Measurements from ENCODE around the gene JOSD1. TPM values are rescaled to one million over a fixed set of nuclear protein-coding genes. Genes with fewer than 3 reads are reported as not detected.
A peak's percentile ranks its signal among the peaks of the same experiment; 100 is the strongest.

JOSD1 gene
- total RNA-seq, 2 donors from 2014 or later = 70.0 to 79.0 TPM

DNA sequence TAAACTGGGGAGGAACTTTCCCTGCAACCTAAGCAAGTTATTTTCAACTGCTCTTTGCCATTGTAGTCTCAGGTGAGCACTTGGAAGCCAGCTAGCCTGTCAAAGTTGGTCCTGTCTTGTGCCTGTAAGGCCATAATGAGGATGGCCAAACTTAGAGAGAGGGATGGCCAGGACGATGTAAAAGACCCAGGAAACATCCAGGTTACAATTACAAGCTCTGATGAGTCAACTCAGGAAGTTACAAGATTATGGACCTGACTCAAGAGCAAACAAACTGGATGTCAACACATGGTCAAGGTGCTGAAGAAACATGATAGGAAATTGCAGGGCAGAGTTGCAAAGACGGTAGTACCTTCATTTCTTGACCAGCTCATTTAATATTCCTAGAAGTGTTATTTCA lies 6.6 kb upstream of the JOSD1 start:
- Mint-ChIP-seq H3K36me3 (peaks cover 23 to 41% of the 10 kb centered on the region in 2 donors), H3K27ac (peak overlapping the region; percentile 46 to 93), H3K9me3 (no peaks in the 10 kb centered on the region)
- no peak for ATAC-seq
- DNase-seq (ENCODE audit: low spot score in 2 of 2) = no peak

DNA sequence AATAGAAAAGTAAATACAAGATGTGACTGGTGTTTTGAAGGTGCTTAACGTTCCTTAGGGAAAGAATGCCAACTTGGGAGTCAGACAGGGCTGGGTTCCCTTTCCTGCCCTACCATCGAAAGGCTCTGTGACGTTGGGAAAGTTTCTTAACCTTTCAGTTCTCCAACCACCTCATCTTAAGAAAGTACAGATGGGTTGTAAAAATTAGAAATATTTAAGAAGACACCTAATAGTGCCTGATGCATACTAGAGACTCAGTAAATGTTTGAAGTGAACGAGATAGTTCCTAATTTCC lies 6.1 kb upstream of the JOSD1 start:
- DNase-seq (ENCODE audit: low spot score in 2 of 2) (no peak), ATAC-seq (no peak)
- Mint-ChIP-seq H3K27ac (peak overlapping the region; percentile 93 to 95), H3K36me3 (peaks cover 23 to 41% of the 10 kb centered on the region in 2 donors), H3K9me3 (no peaks in the 10 kb centered on the region)

DNA sequence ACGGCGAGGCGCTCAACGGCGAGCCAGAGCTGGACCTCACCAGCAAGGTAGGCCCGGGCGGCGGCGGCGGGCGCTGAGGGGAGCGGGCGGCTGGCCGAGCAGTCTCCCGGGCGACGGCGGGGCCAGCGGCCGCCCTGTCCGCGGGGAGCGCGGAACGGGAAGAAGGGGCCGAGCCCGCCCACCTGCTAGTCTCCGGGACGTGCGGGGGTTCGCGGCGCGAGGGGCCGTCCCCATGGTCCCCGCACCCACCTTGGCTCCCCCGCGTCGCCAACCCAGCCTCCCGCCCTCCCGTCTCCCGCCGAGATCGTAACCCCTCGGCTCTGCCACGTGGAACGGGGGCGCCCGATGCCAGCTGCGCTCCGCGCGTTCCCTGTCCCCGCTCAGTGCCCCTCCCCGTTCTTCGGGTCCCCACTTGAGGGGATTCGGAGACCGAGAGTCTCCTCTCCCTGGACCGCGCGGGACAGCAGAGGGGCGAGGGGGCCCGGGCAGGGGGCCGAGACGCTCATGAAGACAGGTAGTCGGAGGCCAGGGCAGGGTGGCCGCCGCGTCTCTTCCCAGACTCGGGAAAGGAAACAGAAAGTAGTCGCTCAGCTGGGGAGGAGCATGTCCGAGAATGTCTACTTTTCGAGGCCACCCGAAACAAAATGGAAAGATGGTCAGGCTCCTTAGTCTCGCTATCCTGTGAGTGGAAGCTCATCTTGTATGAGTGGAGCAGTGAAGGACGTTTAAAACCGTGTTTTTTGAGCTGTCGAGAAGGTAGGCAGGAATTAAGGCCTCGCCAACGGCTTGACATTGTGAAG lies 5.6 kb upstream of the JOSD1 start:
- H3K27ac Mint-ChIP-seq = peak overlapping the region; percentile 93 to 95
- ATAC-seq (no peak), DNase-seq (ENCODE audit: low spot score in 2 of 2) (peak; percentile 29 to 68)
- no peaks in the 10 kb centered on the region for H3K9me3 Mint-ChIP-seq
- peaks cover 23 to 39% of the 10 kb centered on the region in 2 donors for H3K36me3 Mint-ChIP-seq

DNA sequence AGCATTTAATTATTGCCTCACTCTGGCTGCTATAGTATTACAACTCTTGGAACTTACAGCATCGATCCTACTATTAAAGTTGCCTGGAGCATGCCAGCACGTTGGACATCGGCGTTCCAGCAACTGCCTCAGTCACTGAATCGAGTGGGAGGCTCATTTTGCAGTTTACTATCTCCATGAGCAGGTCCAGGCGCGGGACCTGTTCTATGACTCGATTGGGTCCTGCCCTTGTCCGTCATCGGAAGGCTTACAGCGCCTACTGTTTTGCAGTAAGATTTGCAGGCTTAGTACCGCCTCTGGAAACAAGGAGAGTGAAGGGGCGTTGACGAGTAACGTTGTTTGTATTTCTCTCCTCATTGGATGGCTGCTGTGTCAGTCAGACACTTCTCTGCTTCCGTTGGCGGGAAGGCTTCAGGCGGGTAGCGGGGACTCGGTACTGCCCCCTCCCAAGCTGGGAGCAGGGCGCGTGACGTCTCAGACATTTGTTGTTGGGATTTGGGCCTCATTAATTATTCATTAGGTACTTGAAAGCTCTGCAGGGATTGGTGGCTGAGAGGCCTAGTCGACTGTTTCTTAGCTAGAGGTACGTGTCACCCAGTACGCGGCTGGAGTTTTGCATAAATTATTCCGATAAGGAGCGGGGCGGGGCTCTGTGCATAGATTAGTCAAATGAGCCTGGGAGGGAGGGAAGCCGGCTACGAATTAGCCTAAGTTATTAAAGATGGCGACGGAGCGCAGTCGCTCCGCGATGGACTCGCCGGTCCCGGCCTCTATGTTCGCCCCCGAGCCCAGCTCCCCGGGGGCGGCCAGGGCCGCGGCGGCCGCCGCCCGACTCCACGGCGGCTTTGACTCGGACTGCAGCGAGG lies 4.7 kb upstream of the JOSD1 start, which contains the start of gene GTPBP1:
GTPBP1 (plus strand) TSS at position 710 of the 866 bp plus-strand sequence; CDS start at position 722, 12 bp downstream.
- Mint-ChIP-seq H3K9me3 (no peaks in the 10 kb centered on the region), H3K27ac (peak within 1 kb of the TSS; percentile 93 to 97), H3K36me3 (peaks cover 23 to 30% of the 10 kb centered on the region in 2 donors)
- peak; percentile 82 to 87 for ATAC-seq
- peak; percentile 96 to 98 for DNase-seq (ENCODE audit: low spot score in 2 of 2)

DNA sequence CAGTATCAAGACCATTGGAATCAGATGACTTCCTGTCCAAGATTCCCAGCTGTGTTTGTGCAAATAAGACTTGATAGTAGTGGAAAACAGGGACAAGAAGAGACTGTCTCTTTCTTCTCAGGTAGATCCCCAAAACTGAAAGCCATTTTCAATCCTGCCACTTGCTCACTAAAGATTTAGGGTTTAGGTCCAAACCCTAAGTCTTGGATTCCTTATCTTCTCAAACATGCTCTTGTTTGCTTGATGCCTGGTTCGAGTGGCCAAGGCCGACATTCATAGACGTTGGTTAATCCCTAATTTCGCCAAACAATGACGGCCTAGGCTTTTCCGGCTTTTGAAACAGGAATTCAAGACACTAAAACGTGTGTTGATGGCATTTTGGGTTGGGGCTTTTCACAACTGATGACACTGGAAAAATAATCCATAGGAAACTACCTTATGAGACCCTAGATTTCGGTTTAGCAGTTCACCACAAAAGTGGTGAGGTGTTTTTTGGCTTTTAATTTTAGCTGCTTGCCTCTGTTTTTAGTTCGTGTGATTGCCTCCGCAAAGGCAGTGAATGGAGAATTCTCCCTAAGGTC lies 4.0 kb upstream of the JOSD1 start:
- Mint-ChIP-seq H3K36me3 (peaks cover 31 to 32% of the 10 kb centered on the region in 2 donors), H3K9me3 (no peaks in the 10 kb centered on the region), H3K27ac (peak overlapping the region; percentile 93 to 97)
- DNase-seq (ENCODE audit: low spot score in 2 of 2) (no peak), ATAC-seq (no peak)

DNA sequence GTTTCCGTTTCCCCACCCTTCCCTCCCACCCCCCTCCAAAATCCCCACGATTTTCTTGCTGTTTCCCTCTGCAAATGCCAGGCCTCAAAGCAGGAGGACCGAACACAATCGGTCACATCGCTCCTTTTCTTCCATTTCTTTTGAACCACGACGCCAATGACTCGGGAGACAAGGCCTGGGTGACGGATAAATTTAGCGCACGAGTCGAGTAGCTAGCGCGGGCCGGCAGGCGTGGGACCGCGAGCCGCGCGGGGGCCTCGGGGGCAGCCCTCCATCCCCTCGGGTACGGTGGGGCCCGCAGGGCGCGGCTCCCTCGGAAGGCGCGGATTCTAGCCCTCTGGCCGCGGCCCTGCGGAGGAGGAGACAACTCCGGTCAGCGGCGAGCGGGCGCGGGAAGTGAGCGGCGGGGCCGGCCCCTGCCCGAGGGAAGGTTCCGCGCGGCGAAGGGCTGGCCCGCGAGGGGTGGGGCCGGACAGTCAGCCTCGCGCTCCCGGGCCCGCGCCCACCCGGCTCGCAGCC lies 414 bp downstream of the JOSD1 start:
- Mint-ChIP-seq H3K27ac (peak overlapping the region; percentile 80 to 97), H3K9me3 (no peaks in the 10 kb centered on the region), H3K36me3 (peaks cover 37 to 38% of the 10 kb centered on the region in 2 donors)
- ATAC-seq = peak; percentile 20 to 35
- no peak for DNase-seq (ENCODE audit: low spot score in 2 of 2)

DNA sequence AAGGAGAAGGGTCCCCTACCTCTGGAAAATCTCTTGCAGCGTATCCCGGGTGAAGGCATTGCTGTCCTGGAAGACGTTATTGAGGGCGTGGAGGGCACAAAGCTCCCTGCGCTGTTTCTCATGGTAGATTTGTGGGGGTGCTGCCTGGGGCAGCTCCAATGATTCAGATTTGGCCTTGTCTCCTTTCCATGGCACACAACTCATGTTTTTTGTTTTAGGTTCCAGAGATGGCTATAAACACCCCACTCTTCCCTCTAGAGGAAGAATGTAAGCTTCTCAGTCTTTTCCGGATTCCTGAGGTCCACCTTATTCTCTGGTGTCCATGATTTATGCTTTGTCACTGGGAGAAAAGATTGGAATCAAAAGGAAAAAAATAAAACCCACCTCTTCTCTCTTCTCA lies 959 bp downstream of the JOSD1 start:
- Mint-ChIP-seq H3K9me3 (no peaks in the 10 kb centered on the region), H3K36me3 (peaks cover 38 to 43% of the 10 kb centered on the region in 2 donors), H3K27ac (peak overlapping the region; percentile 80 to 97)
- no peak for DNase-seq (ENCODE audit: low spot score in 2 of 2)
- no peak for ATAC-seq

DNA sequence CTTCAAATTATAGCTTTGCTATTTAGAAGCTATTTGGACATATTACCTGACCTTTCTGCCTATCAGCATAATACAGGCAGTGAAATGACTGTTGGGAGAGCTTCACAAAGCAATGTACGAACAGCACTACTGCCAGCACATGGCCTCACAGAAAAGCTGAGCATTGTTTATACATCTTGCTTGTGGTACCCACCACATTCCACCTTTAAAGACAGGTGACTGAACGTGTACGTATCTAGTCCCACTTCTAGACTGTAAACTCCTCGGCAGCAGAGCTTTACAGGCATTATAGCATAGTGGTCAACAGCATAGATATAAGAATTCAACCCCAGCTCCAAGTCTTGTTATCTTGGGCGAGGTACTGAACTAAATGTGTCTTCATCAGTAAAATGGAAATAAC lies 1.6 kb downstream of the JOSD1 start:
- DNase-seq (ENCODE audit: low spot score in 2 of 2) = no peak
- Mint-ChIP-seq H3K36me3 (peaks cover 38 to 46% of the 10 kb centered on the region in 2 donors), H3K27ac (peak overlapping the region; percentile 80 to 97), H3K9me3 (no peaks in the 10 kb centered on the region)
- no peak for ATAC-seq

DNA sequence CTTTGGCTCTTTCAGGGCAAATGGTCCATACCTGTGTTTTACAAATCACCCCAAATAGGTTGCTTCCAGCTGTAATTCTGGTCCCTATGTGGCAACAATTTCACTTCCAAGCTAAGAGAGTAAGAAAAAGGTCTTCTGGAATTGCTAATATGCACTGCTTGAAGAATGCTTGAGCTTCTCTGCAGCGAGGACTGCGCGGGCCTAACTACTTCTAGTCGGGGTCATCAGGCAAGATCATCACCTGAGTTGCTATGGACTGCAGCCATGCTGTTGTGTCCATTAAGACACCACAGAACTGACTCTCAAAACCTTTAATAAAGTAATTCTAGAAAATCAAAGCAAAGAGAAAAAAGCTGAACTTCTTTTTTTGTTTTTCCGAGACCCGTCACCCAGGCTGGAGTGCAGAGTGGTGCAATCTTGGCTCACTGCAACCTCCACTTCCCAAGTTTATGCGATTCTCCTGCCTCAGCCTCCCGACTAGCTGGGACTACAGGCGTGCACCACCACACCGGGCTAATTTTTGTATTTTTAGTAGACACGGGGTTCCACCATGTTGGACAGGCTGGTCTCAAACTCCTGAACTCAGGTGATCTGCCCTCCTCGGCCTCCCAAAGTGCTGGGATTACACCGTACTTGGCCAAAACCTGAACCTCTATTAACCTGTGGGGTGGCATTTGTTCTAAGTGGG lies 2.2 kb downstream of the JOSD1 start:
- peak overlapping the region; percentile 80 to 97 for H3K27ac Mint-ChIP-seq
- DNase-seq (ENCODE audit: low spot score in 2 of 2) (no peak), ATAC-seq (no peak)
- peaks cover 38 to 48% of the 10 kb centered on the region in 2 donors for H3K36me3 Mint-ChIP-seq
- no peaks in the 10 kb centered on the region for H3K9me3 Mint-ChIP-seq

DNA sequence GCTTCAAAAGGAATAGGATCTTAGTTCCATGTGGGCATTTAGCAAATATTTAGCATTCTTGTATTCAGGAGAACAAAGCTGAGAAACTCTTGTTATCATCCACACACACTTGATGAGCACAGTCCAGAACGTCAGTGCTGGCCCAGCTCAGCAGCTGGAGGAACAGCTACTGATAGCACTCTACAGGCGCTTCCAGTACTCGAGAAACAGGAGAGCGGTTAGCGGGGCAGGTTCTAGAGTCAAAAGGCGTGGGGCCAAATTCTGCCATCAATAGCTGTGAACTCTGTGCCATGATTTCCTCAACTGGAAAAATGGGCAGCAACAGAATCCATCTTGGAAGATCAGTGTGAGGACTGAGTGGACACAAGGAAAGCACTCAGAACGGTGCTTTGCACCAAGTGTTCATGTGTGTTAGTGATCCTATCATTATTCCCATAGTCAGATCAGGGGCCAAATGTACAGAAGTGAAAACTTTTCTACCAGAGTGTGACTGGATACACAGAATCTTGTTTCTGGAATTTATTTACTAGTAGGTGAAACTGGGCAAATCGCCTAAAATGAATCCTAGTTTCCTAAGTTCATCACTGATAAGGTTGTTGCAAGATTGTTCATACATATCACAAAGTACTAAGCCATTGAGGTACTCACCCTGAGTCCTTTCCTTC lies 3.2 kb downstream of the JOSD1 start:
- Mint-ChIP-seq H3K36me3 (peaks cover 38 to 55% of the 10 kb centered on the region in 2 donors), H3K27ac (peak overlapping the region; percentile 80 to 87), H3K9me3 (no peaks in the 10 kb centered on the region)
- no peak for DNase-seq (ENCODE audit: low spot score in 2 of 2)
- ATAC-seq = no peak

DNA sequence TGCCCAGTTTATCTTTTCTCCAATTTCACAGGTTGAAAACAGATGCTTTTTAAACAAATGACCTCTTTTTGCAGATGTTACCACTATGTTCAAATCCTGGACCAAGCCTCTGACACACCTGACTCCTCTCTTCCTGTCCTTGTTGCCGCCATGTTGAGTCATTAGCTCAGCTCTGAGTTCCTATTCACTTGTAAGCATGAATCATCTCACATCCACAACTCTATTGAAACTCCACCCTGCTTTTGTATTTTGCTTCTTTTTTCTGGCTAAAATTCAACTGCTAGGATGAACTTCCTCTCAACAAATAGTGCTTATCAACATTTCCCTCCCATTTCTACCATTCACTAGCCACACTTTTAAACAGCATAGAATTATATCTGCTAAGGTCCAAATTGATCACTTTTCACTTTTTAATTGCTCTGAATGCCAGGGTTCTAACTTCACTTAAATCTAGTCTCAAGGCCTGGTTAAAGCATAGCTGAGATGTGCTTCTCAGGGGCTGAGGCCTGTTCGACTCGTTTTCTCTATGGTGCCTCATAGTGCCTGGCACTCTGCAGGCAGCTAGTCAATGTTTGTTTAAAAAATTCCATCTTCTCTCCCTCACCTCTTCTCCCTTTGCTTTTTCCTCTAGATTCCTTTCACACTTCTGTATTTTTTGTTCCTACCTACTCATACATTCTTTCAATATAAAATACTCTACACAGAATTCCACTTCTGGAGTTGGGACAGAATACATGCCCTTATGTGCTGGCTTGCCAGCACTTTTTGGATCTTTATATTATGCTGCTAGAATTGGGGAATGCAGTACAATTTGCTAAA lies 3.9 kb downstream of the JOSD1 start:
- H3K36me3 Mint-ChIP-seq = peaks cover 38 to 55% of the 10 kb centered on the region in 2 donors
- H3K27ac Mint-ChIP-seq = peak overlapping the region; percentile 80 to 87
- ATAC-seq (peak; percentile 54 to 55), DNase-seq (ENCODE audit: low spot score in 2 of 2) (peak in 1 of 2 donors; percentile 33)
- H3K9me3 Mint-ChIP-seq = no peaks in the 10 kb centered on the region

DNA sequence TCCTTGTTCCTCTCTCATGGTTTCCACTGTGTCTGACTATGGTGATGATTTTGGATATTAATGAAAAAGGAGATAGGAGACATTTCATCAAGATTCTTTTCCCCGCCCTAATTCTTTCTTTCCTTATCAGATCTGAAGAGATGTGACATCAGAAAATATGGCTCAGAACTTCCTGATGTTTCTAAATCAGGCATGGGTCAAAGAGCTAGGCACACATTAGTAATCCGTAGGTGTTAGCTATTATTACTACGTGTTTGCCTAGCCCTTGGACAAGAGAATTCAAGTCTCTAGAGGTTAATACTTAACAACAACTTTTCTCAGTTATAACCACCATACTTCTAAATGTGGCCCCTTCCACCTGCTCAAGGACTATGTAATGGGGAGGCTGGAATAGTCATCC lies 5.8 kb downstream of the JOSD1 start:
- ATAC-seq (no peak), DNase-seq (ENCODE audit: low spot score in 2 of 2) (no peak)
- Mint-ChIP-seq H3K27ac (peak overlapping the region; percentile 63 to 90), H3K36me3 (peaks cover 37 to 57% of the 10 kb centered on the region in 2 donors), H3K9me3 (no peaks in the 10 kb centered on the region)

DNA sequence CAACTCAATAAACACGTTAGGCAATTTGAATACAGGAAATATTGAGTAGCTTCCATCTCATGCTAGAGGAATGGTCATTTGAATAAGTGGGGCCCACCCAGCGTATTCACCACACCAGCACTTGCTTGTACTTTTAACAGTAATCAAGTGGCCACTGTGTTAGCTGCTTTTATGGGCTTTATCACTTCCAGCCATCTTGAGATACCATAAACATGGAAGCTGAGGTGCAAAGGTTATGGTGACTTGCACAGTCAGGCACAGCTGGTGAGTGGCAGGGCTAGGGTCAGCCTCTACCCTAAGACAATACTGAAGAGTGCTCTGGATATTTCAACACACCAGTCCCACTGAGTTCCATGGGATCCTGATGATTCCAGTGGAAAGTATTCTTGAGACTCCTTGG lies 6.7 kb downstream of the JOSD1 start:
- Mint-ChIP-seq H3K27ac (peak overlapping the region in 1 of 2 donors; percentile 63), H3K9me3 (no peaks in the 10 kb centered on the region), H3K36me3 (peaks cover 31 to 48% of the 10 kb centered on the region in 2 donors)
- ATAC-seq (no peak), DNase-seq (ENCODE audit: low spot score in 2 of 2) (no peak)

DNA sequence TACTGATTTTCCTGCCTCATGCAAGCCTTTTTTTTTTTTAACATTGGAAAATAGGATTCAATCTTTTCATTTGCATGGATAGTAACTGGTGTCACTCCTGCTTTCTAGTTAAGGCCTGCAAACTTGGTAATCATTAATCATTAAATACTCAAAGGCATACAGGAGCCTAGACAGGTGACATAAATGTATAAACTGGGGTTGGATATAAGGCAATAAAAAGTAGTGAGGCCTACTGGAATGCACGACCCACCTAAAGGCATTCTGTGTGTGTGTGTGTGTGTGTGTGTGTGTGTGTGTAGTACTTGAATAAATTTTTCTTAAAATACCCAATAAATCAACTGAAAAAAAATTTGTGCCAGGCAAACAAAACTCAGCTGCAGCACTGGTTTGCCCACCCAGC lies 11.1 kb downstream of the JOSD1 start:
- Mint-ChIP-seq H3K27ac (no peak overlapping the region), H3K9me3 (no peaks in the 10 kb centered on the region), H3K36me3 (peaks cover 5 to 16% of the 10 kb centered on the region in 2 donors)
- ATAC-seq = no peak
- DNase-seq (ENCODE audit: low spot score in 2 of 2) = no peak

DNA sequence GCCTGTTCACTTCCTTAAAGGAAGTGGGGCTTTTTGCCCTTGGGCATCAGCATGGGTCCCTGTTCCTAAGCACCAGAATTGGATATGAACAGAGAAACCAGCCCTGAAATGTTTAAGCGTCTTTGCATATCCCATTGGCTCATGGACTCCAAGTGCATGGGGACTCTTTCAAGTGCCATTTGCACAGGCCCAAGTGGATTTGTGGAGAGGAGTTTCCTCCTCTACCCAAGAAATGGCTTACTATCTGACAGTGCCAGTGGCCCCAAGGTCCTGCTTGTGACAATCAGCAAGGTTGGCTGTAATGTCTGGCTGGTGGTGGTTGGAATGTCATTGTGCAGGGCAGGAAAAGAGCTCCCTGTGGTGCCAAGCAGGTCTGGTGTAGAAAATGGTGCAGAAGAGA lies 15.0 kb downstream of the JOSD1 start:
- DNase-seq (ENCODE audit: low spot score in 2 of 2) (no peak), ATAC-seq (no peak)
- H3K9me3 Mint-ChIP-seq = no peaks in the 10 kb centered on the region
- H3K27ac Mint-ChIP-seq = peak overlapping the region in 1 of 2 donors; percentile 49
- H3K36me3 Mint-ChIP-seq = peaks cover 21 to 27% of the 10 kb centered on the region in 2 donors

Measured in activated naive CD4-positive, alpha-beta T cell treated with anti-CD3 and anti-CD28 coated beads, Interleukin-2, amount 50 U/mL, for 72 hours (primary cell).